AG04449 (cell line): ENCODE data around the gene SPEM2.

Source experiments
- CTCF ChIA-PET: fragments of 350-600 bp; formaldehyde crosslinking; extraction: SDS; loops from one replicate; lab custom pipeline; 2021; ENCODE audit warnings: antibody characterized with exemption; lab: Yijun Ruan, JAX
- POLR2A ChIA-PET: fragments of 400-600, 350-600 bp; formaldehyde crosslinking; extraction: SDS; loops from one replicate; lab custom pipeline; 2020; ENCODE audit warnings: antibody characterized with exemption, inconsistent platforms; lab: Yijun Ruan, JAX
- DNase-seq: peaks from one replicate; pipeline ENCODE4 v3.0.0-alpha.2; 2010; ENCODE audit warnings: low read depth, low spot score
- H3K4me3 ChIP-seq: 2 replicates; pipeline ENCODE4 v1.5.1; 2011; ENCODE audit warnings: low read depth, mild to moderate bottlenecking, control low read depth, low read length
- TF ChIP-seq, protein P1 (sequence below): IDR thresholded peaks from one replicate; pipeline ENCODE4 v1.5.1; 2011; ENCODE audit warnings: mild to moderate bottlenecking, moderate library complexity, low read length, control low read depth, inconsistent platforms; ENCODE audit not compliant: insufficient read depth; ENCODE audit errors: missing control alignments

SPEM2 gene

DNA sequence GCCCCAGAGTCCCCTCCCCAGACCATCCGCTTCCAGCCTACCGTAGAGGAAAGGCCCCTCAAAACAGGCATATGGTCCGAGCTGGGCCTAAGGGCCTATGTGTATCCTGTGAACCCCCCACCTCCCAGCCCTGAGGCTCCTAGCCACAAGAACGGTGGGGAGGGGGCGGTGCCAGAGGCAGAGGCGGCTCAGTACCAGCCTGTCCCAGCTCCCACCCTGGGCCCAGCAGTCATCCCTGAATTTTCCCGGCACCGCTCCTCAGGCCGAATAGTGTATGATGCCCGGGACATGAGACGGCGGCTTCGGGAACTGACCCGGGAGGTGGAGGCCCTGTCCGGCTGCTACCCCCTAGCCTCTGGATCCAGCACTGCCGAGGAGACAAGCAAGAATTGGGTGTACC lies 4.2 kb upstream of the SPEM2 start:
- H3K4me3 ChIP-seq: no peak overlapping the region
- TF ChIP-seq, protein P1, sequence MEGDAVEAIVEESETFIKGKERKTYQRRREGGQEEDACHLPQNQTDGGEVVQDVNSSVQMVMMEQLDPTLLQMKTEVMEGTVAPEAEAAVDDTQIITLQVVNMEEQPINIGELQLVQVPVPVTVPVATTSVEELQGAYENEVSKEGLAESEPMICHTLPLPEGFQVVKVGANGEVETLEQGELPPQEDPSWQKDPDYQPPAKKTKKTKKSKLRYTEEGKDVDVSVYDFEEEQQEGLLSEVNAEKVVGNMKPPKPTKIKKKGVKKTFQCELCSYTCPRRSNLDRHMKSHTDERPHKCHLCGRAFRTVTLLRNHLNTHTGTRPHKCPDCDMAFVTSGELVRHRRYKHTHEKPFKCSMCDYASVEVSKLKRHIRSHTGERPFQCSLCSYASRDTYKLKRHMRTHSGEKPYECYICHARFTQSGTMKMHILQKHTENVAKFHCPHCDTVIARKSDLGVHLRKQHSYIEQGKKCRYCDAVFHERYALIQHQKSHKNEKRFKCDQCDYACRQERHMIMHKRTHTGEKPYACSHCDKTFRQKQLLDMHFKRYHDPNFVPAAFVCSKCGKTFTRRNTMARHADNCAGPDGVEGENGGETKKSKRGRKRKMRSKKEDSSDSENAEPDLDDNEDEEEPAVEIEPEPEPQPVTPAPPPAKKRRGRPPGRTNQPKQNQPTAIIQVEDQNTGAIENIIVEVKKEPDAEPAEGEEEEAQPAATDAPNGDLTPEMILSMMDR: no peak
- POLR2A ChIA-PET: interaction anchor here (1.0 to 1.6 kb wide), 2 partner anchors 17 to 63 kb away, joined by 4 to 6 read pairs; partner anchors contain the start of genes POLR2A and TMEM256
- DNase-seq: no peak
- CTCF ChIA-PET: interaction anchor here (2.5 kb wide), 1 partner anchor 16 kb away, joined by 10 read pairs; no protein-coding TSS in a partner anchor

DNA sequence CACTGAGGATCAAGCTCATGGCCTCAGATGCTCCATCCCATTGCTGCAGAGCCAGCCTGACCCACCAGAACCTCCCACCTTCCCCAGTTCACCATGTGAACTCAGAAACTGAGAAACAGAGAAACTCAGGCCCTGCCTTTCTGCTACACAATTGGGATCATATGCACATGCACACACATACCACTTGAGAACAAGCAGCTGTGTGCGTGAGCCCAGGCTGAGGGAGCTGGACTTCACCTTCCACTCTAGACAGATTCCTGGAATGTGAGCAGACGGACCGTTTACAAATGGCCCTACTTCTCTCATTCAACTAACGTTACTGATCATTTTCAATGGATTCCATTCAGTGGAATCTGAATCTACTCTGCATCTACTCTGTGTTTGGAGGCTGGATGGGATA lies 1.7 kb upstream of the SPEM2 start:
- no peak for DNase-seq
- CTCF ChIA-PET: interaction anchor here (1.1 to 3.4 kb wide), 2 partner anchors 13 to 17 kb away, joined by 3 to 10 read pairs; no protein-coding TSS in a partner anchor
- H3K4me3 ChIP-seq: no peak overlapping the region
- POLR2A ChIA-PET: interaction anchor here (1.2 to 1.5 kb wide), 2 partner anchors 17 to 19 kb away, joined by 3 to 5 read pairs; partner anchors contain the start of gene TMEM256
- TF ChIP-seq, protein P1: no peak

DNA sequence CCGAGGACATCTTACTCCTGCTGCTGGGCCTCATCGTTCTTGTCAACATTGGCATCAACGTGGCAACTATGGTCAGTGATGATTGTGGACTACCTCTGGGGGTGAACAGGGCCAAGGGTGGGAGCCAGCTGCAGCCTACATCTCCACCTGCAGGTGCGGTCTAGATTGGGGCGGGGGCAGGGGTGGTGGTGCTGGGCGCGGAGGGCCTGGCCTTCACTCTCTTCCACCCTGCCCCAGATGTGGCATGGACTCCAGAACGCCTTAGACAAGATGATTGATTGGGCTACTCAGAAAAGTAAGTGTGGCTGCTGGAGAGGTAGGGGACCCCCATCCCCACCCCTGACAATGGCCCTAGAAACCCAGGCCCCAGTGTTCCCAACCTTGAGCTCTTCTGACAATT lies 340 bp downstream of the SPEM2 start:
- POLR2A ChIA-PET: no interaction called here
- TF ChIP-seq, protein P1: no peak
- H3K4me3 ChIP-seq: no peak overlapping the region
- no peak for DNase-seq
- CTCF ChIA-PET: interaction anchor here (1.6 to 3.4 kb wide), 3 partner anchors 11 to 71 kb away, joined by 3 to 10 read pairs (median 5); partner anchors contain the start of gene TMEM95

DNA sequence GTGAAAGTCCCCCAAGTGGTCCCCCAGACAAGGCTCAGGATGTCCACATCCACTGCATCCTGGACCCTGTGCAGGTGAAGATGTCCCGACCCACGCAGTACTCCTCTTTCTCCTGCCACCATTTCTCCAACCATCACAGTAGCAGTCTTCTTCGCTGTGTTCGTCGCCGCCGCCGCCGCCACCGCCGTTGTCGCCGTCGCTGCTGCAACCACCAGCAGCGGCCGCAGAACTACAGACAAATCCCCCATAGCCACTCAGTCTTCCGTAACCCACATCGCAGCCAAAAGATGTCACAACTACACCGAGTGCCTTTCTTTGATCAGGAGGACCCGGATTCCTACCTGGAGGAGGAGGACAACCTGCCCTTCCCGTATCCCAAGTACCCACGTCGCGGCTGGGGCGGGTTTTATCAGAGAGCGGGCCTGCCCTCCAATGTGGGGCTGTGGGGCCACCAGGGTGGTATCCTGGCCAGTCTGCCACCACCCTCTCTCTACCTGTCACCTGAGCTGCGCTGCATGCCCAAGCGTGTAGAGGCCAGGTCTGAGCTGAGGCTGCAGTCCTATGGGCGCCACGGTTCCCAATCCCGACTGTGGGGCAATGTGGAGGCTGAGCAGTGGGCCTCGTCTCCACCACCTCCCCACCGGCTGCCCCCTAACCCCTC lies 917 bp downstream of the SPEM2 start:
- no peak for DNase-seq
- POLR2A ChIA-PET: no interaction called here
- CTCF ChIA-PET: interaction anchor here (3.4 kb wide), 1 partner anchor 10 kb away, joined by 10 read pairs; no protein-coding TSS in a partner anchor
- H3K4me3 ChIP-seq: no peak overlapping the region
- TF ChIP-seq, protein P1: no peak

DNA sequence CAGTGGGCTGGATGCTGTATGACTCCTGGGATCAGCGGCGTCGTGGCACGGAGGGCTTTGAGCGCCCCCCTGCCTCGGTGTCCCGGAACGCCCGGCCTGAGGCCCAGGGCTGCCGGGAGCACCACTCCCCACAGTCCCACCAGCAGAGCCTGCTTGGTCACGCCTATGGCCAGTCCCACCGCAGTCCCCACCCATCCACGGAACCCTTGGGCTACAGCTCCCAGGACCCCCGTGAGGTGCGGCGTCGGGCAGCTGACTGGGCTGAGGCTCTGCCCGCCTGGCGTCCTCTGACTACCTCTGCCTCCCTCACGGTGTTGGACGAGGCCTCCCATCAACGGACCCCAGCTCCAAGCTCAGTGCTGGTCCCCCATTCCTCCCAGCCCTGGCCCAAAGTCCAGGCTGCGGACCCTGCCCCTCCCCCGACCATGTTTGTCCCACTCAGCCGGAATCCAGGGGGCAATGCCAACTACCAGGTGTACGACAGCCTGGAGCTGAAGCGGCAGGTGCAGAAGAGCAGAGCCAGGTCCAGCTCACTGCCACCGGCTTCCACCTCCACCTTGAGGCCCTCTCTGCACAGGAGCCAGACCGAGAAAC lies 1.6 kb downstream of the SPEM2 start:
- DNase-seq: no peak
- TF ChIP-seq, protein P1: no peak
- CTCF ChIA-PET: interaction anchor here (1.4 kb wide), 1 partner anchor 133 kb away, joined by 3 read pairs; no protein-coding TSS in a partner anchor
- POLR2A ChIA-PET: no interaction called here
- H3K4me3 ChIP-seq: no peak overlapping the region

DNA sequence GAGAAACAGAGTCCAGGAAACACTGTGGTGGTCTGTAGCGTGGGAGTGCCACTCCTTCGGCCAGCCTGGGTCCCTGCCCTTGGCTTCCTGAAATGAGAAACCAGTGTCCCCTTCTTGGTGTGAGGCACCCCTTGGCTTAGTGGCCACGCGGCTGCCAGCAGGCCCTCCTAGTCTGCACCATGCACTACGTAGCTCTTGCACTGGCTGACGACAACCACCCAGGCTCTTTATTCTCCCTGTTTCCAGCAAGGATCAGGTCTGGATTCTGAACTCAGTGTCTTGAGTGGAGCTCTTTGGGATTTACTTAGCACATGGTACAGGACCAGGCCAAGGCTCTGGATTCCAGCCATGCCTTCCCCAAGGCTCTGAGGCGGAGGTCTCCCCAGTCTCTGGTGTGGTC lies 2.1 kb downstream of the SPEM2 start:
- no peak overlapping the region for H3K4me3 ChIP-seq
- no peak for DNase-seq
- CTCF ChIA-PET: interaction anchor here (1.4 kb wide), 1 partner anchor 133 kb away, joined by 3 read pairs; no protein-coding TSS in a partner anchor
- POLR2A ChIA-PET: no interaction called here
- TF ChIP-seq, protein P1: no peak
